GM19025 (cell line): ENCODE data around the gene PLA1A.
A peak's percentile ranks its signal among the peaks of the same experiment; 100 is the strongest.

ENCODE experiments used
- ATAC-seq: cut with Tn5 transposase; IDR thresholded peaks from one replicate; pipeline ENCODE4 v1.9.1; 2021; ENCODE audit warnings: mild to moderate bottlenecking, low read depth, moderate library complexity; ENCODE audit not compliant: unreplicated experiment

PLA1A gene

DNA sequence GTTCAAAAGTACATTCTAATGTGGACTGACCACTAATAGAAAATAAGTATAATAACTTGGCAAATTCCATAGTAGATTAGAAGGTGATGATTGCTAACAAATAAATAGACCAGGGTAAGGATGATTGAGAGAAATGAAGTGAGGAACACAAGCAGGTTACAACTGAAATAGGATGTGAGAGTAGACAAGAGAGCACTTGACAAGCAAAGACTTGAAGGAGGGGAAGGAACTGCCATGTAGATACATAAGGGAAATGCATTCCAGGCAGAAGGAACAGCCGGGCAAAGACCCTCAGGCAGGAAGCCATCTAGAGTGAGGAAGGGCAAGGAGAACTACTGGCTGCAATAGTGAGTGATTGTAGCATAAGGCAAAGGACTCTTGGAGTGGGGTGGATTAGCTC lies 5.0 kb downstream of the PLA1A start:
- no peak for ATAC-seq

DNA sequence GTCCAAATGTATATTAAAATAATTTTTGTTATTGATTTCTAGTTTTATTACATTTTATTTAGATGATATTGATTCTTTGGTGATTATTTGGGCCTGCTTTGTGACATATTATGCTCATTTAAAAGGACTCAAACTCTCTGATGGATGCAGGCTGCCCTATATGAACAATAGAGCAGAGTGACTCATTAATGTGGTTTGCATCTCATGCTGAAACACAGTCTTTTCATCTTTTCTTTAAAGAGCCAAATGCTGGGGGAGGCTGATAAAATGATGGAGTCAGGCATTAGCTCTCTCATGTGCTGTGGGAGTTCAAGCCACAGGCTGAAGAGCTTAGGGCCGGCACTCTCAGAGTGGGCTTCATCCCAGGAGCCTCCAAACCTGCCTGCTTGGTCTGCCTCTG lies 7.2 kb downstream of the PLA1A start:
- no peak for ATAC-seq

DNA sequence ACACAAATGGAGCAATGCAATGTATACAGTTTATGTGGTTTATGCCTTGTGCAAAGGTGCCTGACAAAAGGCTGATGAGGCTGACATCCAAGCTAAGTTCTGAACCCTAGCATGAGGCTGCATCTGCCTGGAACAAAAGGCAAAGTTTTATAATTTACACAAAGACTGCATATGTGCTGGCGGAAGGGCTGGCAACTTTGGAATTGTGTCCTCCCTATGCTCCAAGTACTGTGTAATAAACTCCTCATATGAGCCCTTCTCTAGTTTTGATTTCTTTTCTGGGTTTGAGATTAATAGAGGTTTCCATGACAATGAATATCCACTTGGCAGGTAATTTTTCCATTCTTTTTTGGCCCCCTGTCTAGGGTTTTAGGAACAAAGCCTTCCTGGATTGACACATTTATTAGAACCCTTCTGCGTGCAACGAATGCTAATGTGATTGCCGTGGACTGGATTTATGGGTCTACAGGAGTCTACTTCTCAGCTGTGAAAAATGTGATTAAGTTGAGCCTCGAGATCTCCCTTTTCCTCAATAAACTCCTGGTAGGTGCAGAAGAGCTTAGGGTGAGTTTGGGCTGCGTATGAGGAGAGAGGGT lies 10.8 kb downstream of the PLA1A start:
- ATAC-seq: no peak

DNA sequence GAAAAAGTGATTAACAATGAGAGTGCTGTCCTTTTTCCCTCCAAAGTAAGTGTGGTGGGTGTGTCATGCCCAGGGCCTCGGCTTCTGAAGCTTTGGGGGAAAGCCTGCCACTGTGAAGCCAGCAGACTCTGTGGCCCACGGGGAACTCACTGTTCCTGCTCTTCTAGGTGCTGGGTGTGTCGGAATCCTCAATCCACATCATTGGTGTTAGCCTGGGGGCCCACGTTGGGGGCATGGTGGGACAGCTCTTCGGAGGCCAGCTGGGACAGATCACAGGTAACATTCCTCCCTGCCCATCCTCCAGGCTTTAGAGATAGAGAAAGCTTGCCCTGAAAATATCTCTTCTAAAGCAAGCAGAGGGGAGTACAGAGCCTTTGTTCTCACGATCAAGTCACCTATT lies 11.6 kb downstream of the PLA1A start:
- no peak for ATAC-seq

DNA sequence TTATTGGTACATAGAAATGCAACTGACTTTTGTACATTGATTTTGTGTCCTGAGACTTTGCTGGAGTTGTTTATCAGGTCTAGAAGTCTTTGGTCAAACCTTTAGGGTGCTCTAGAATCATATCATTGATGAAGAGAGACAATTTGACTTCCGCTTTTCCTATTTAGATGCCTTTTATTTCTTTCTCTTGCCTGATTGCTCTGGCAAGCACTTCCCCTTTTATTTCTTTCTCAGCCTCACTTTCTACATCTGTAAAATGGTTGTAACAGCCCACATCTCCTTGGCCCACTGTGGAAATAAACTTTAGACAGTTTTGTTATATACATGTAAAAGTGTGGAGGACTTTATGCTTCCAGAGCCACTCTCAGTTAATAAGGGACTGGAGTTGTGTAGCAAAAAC lies 14.0 kb downstream of the PLA1A start:
- no peak for ATAC-seq

DNA sequence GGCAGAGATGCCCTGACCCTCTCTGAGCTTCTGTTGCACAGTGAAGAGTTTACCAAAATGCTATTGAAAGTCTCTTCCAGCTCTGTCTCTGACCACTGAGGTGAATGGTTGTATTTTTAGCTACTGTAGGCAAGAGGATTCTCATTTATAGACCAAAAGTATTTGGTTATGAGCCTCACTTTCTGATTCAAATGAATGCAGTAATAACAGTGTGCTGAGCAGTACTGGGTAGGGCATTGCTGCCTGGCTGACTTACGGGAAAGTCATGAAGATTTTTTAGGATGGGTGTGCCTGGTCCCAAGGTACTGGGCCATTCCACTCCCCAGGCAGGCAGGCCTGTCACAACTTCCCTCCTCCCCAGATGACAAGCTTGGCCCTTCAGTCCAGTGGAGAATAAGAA lies 15.5 kb downstream of the PLA1A start:
- peak; percentile 62 for ATAC-seq

DNA sequence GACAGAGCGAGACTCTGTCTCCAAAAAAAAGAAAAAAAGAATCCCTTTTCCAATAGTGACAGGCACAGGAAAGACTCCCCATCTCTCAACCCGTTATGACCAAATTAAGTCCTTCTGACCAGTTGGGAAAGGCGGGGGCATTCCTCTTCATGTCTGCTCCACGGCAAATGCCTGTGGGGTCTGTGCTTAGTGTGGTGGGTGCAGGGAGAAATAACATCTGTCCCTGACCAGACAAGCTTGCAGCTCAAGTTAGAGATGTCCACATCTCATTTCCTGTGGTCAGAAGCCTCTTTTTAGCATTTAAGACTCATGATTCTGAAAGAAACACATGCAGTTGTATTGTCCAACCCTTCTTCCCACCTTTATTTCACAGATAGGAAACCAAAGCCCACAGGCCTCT lies 16.2 kb downstream of the PLA1A start:
- ATAC-seq: peak; percentile 41

DNA sequence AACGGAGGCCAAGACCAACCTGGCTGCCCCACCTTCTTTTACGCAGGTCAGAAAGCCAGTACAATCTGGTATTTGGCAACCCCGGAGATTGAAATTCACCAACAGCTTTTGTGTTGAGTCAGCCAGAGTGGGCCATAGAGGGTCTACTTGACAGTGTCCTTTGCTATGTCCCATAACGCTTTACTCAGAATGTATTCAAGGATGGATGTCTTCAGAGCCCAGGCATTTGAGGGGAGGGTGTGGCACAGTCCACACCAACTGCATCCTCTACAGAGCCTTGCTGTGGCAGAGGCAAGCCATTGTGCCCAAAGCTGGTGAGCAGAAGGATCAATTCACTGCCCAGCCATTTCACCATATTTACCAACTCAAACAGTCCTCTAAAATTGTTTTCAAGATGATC lies 18.4 kb downstream of the PLA1A start:
- ATAC-seq: no peak

DNA sequence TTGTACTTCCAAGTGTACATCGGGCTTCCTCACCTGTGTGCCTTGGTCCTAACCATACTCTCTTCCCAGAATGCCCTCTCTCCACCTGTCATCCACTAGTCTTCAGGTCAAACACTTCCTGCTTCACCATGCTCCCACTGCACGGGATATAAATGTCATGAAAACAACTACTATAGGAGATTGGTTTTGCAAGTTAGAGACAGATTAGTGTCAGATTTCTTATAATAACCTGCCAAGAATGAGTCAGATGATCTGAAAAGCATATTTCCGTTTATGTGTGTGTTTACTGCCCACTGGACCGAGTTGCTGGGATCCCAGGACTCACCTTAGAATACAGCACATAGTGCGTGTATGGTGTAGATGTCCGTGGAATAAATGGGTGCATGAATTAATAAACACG lies 21.4 kb downstream of the PLA1A start:
- ATAC-seq: no peak

DNA sequence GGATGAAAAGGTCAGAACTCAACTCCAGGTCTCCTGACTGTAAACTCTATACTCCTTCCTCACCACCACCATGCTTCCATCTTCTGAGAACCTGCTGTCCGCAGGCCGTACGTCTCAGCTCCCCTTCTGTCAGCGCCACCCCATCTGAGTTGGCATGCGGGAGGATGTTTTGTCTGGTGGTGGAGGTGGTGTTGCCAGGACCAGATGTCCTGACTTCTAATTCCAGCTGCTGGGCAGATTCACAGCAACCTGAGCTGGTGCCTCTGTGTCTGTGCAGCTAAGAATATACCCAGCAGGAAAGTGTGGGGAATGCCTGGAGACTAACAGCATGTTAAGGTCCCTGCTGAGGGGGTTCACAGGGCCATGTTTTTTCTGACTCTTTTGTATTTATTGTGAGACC lies 23.2 kb downstream of the PLA1A start:
- ATAC-seq: no peak

DNA sequence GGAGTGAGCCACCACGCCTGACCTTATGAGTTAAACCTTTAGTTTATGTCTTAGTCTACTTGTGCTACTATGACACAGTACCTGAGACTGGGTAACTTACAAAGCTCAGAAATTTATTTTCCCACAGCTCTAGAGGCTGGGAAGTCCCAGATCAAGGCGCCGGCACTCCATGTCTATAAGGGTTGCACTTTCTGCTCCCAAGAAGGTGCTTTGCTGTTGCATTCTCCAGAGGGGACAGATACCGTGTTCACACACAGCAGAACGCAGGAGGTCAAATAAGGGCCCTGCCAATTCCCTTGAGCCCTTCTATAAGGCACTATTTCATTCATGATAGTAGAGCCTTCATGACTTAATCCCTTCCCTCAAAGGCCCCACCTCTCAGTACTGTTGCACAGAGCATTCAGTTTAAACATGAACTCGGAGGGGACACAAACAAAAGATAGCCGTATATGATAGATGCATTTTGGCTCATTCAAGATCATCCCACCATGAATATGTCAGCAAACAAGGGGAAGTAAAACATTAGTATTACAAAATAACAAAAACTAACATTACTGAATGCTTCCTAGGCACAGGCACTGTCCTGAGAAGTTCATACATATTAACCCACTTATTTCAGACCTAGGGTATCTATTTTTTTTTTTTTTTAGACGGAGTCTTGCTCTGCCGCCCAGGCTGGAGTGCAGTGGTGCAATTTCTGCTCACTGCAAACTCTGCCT lies 26.5 kb downstream of the PLA1A start:
- no peak for ATAC-seq

DNA sequence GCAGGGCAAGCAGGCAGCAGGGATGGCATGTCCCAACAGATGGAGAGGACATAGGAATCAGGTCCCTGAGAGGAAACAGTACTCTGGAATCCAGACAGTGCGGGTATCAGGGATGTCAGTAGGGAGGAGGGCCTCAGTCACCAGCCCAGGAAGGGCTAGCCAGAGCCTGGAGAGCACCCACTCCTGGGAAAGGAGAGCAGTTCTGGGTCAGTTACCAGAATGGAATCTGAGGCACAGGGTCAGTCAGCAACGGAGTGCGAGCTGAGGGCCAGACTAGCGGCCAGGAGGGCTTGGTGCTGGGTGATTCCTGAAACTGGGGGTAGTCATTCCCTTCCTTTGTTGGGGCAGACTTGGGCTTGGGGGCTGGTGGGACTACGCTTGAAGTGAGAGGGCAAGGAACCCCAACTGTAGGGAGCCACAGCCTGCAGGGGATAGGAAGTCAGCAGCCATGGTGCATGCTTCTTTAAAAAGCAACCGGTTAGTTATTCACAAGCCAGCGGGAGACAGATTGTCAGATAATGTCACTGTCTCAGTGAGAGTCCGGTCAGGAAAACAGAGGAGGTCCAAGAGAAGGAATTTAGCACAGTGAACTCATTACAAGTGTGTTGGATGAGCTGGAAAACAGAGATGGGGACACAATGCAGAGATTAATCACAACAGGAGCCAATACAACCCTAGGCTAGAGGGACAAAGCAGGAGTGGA lies 27.9 kb downstream of the PLA1A start:
- no peak for ATAC-seq

DNA sequence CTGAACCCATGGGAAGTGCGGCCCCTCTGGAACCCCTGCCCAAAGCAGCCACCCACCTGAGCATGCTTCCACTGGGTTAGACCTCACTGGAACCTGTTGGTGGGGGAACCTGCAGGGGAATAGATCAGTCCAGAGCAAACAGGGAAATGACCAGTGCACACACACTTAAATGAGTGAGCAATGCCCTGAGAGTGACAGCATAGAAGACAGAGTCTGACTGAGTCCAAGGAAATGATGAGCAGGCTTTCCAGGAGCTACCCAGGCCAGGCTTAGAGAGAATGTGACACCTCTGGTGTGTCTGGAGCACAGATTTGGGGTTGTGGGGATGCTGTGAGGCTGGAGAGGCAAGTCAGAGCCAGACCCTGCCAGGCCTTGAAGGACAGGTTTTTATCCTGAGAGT lies 28.5 kb downstream of the PLA1A start:
- ATAC-seq: no peak

DNA sequence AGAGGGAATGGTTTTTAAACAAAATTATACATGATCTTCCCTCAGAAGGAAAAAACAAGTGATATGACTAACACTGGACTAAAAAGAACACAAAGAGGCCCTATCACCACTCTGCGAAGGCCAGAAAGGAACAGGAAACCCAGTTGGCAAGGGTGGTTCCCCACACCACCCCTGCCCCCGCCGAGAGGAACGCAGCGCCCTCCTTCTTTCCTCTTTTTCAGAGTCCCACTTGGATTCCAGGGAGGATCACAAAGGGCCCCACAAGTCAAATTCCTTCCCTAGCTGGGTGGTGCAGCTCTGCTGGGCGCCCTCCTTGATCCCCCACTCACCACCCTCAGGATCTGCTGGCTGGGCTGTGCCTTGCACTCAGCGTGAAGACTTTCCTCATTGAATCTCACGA lies 29.8 kb downstream of the PLA1A start:
- no peak for ATAC-seq

DNA sequence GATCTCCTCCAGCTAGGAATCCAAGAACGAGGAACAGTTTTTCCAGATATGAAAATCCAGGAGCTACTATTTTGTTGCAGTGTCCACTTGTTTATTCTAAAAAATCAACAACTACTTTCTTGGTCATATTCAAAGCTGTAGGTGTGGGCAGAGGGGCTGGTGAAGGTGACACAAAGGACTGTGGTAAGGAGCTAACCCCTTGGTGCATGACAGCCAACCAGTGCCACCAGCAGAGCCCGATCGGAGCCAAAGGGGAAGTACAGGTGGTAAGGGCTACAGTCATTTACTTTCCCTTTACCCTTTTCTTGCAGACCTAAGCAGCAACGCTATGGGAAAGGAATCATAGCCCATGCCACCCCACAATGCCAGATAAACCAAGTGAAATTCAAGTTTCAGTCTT lies 30.7 kb downstream of the PLA1A start:
- peak; percentile 68 for ATAC-seq

DNA sequence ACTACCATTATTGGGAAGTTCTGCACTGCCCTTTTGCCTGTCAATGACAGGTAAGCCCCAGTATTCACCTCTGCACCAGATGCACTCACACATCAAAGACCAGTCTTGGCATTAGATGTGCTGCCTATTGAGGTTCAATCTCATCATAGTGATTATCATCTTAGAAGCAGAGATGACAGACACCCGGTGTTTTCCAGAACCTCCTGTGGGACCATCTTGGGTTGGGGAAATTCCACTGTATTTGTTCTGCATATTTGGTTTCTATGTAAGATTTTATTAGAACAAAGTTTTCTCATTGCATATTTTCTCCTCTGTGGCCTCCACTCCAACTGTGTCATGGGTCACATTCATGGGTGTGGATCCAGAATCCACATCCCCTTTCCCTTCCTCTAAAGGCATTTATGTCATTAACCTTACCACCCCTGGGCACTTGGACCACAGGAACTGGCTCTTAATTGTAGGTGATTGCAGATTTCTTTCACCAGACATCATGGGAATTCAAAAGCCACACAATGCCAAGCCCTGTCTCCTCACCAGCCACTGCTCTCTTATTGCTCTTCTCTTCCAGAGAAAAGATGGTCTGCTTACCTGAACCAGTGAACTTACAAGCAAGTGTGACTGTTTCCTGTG lies 31.2 kb downstream of the PLA1A start:
- ATAC-seq: peak; percentile 36

DNA sequence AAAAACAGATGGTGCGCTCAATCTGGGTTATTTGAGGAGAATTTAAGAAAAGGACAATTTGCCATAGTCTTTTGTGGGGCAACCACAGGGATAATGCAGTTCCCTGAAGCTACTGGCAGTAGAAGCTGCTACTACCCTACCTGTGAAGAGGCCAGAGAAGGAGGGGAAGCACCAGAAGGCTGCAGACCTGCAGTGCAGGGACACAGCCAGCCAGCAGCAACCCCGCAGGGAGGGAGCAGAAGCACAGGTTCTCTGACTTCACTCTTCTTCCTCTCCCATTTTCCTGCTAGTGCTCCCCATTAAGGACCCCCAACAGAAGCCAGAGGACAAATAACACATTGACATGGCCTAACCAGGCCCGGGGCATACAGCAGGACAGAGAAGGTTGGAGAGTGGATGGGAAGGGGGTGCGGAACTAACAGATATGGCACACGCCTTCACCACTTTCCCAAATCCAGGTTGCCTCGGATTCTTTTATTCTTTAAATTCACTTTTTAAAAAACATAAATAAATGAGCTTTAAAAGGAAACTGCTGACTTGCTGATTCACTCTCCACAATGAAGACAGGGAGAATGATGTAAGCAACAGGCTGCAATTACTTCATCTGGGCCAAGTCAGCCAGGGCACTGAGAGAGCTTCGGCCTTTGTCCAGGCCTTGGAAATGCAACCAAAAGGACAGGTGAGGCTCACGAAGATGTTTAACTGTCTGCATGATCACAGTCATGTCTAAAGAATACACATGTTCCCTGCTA lies 32.6 kb downstream of the PLA1A start:
- ATAC-seq: no peak

DNA sequence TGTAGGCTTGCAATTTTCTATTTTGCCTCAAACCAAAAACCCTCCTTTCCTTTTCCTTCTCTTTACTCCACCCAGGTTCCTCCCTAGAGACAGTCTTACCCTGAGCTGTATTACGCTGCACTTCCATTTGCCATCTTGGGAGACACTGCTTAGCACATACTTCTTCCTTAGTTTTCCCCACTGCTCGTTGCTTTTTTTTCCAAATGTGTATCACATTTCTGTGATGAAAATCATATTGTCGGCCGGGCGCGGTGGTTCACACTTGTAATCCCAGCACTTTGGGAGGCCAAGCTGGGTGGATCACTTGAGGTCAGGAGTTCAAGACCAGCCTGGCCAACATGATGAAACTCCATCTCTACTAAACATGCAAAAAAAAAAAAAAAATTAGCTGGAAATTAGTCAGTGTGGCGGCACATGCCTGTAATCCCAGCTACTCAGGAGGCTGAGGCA lies 33.2 kb downstream of the PLA1A start:
- ATAC-seq: no peak

DNA sequence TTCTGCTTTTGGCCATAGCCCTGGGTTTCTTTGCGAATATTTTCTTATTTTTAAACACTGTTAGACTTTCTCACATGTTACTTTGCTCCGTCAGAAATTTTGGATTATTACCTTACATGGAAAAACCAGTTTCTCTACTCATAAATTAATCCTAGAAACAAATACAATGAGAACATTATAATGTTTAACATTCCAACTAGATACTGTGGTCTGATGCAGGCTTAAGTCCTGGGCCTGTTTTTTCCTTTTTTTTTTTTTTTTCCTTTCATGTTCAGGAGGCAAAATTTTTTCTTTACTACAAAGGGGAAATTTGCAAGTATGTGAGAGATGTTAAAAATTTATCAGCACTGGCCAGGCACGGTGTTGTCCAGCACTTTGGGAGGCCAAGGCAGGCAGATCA lies 33.8 kb downstream of the PLA1A start:
- ATAC-seq: no peak

DNA sequence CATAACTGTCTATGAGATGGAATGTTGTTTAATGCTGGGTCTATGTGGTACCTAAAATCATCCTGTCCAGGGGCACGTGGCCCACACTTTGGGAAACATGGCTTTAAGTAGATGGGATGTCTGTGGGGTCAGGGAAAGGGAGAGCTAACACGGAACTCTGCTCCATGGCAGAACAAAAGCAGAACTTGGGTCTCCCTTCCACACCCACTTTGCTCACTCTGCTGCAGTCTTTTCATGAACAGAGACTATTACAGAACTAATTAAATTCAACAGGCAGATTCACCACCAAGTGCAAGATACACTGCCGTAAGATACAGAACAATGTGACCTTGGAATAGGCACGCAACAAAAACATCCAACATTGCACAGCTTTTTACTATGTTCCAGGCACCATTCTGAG lies 34.5 kb downstream of the PLA1A start:
- ATAC-seq: no peak

DNA sequence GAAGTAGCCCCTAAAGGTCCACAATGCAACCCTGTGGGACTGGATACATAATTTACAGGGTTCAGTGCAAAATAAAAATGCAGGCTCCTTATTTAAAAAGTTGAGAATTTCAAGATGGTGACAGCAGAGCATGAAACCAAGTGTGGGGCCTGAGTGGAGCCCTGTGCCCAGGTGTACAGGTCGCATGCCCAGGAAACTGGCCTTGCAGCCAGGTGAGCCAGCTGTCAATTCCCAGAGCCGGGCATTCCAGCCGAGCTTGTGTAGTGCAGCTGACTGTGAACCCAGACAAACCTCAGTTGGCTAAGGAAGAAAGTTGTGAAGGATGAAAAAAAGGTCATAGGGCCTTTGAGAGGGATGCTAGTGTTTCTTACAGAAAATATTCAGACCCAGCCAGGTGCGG lies 35.1 kb downstream of the PLA1A start:
- ATAC-seq: no peak
